IPS DF 19.7 (cell line): ENCODE measurements around the gene ATP6V0C.

ENCODE experiments used
- DNase-seq: peaks from one replicate; pipeline ENCODE4 v3.0.0-alpha.2; 2013; ENCODE audit warnings: low read depth, low spot score

Gene ATP6V0C

DNA sequence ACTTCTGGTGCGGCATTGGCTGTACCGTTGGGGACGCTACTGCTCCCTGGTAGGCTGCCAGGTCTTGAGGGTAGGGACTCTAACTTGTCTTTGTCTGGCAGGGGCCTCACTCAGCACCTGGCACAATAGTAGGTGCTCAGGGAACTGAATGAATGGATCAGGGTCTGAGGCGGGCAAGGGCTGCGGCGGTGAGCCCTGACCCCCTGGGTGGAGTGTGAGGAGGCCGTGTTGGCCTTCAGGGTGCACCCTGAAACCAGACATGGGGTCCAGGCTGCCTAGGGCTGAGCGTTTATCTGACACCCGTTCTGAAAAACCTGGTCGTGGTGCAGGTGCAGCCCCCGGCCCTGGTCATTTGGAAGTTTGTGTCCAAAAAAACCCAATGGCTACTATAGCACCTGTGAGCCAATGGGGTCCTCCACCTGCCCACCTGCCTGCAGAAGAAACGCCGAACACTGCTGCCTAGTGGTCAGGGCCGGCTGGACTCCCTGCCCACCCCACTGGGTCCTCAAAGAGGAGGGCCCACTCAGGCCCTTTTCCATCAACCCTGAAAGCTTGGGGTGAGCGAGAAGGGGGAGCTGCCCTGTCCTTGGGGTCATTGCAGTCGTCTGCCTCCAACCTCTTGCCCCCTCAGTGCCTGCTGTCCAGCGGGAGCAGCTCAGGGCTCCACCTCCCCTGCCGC is 4.9 kb upstream of the ATP6V0C start:
- no peak for DNase-seq

DNA sequence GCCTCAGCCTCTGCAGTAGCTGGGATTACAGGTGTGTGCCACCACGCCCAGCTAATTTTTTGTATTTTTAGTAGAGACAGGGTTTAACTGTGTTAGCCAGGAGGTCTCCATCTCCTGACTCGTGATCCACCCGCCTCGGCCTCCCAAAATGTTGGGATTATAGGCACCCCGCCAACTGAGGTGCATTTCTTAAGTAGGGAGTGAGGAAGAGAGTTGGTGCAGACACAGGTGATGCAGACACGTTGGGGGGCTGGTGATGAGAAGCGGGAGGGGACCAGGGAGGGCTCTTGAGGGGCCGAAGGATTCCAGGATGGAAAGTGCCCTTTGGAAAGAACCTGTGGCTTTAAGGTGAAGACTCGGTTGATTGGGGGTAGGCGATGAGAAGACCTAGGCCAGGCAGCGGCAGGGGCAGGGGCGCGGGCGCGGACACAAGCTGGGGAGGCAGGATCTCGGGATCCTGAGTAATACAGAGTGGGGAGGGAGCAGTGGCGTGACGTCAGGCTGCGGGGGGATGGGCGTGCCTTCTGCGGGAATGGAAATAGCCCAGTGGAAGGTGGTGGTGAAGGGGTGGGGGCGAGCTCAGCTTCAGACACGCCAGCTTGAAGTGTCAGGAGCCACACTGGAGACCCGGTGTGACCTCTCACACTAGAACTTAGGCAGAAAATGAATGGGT is 2.5 kb upstream of the ATP6V0C start:
- DNase-seq: no peak

DNA sequence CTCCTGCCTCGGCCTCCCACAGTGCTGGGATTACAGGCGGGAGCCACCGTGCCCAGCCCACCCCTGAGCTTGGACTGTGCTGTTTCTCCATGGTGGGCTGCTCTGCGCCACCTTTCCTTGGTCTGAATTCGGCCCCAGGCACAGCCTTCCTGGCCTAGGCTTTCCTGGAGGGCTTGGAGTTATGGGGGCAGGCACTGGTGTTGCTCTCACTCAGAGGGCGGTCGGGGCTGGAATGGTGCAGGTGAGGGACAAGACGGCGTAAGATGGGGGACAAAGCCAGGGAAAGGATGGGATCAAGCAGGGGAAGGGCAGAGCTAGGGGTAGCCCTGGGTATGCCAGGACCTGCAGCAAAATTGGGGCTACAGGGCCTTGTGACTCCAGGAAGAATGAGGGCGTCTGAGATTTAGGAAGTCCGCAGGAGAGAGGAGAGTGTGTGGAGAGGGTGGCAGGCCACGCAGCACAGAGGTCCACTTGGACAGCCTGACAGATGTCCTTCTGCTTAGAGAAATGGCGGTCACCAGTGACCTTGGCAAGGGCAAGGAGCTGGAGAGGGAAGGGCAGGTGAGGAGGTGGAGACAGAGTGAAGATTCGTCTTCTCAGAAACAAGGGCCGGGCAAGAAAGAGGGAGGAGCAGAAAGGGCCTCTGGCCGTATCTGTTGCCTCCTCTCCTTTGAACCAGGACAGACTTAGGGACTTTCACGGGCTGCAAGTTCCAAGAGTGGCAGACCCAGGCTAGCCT is 1.6 kb upstream of the ATP6V0C start:
- DNase-seq: no peak

DNA sequence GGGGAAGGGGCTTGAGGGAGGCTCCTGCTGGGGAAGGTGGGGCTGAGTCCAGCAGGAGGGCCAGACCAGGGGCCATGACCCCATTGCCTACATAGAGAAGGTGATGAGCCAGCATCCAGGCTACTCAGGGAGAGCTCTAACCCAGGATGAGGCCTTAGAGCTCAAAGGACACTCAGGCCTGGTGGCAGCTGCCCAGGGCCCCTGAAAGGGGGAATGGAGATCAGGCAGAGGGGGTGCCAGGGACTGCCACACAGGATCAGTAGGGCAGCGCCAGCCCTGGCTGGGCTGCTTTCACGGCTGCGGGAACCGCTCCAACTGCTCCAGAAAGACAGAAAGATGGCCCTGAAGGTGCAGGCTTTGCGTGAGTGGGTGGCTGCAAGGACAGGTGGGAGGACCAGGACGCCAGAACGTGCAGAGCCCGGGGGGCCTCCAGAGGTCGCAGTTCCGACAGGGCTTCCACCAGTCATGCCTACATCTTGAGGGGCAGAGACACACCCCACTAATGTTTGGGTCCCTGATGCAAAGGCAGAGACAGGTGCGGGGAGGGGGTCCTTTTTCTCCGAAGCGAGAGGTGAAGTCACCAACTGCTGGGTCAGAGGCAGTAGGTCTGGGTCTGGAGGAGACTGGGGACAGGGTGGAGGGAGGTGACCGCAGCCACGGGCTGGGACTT is 882 bp upstream of the ATP6V0C start:
- DNase-seq: no peak

DNA sequence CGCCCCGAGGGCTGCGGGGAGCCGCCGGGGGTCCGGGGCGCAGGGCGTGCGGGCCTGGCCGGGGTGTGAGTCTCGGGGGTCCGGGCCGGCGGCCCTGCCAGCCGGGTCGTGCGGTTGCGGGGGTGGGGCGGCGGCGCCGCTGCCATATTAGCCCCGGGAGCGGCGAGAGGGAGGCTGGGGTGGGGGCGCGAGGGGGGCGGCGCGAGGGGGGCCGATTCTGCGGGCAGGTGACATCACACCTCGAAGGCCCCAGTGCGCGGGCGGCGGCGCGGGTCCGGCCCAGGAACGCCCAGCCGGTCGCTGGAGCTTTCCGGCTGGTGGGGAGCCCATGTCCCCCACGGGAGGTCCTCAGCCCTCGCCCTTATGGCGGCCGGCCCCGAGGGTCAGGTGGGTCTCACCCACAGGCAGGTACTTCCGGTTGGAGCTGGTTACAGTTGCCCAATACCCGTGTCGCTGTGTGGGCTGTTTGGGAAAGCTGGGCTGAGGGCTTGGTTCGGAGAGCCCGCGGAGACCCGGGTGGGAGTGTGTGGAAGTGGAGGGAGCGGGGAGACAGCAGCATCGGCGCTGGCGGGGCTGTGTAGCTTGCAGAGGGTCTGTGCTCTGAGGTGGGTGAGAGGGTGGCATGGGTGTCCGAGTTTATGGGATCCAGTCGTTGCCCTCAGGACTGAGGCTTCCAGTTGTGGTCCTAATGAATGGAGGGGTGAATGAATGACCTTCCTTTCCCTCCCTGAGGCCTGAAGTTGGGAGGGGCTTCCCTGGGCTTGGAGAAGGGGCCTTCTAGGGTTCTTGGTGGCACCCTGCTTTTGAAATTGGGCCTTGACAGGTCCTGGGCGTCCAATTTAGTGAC is 804 bp downstream of the ATP6V0C start:
- DNase-seq: no peak

DNA sequence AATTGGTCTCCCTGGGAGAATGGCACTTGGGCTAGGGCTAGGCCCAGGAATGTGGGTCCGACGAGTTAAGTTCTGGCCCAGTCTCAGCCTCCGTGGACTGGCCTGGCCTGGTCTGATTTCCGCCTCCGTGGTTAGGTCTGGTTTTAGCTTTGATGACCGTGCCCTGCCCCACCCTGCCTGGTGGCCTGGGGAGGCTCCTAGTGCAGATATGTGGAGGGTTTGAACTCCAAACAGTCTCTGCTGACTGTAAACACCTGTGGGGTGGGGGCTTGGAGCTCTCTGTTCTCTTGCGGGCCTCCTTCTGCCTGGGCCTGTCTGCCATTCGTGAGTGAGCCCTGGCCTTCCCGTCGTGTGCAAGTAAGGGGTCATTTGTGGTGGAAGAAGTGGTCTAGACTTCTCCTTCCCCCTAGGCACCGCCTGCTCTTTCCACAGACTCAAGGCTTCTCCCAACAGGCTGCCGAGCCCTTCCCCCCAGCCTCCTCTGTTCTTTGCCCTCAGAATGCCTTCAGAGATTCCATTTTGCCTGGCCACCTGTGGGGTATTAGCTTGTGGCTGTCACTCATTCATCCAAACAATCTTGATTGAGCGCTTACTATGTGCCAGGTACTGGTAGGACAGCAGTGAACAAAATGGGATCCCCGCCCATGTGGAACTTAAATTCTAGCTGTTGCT is 1.6 kb downstream of the ATP6V0C start:
- DNase-seq: no peak

DNA sequence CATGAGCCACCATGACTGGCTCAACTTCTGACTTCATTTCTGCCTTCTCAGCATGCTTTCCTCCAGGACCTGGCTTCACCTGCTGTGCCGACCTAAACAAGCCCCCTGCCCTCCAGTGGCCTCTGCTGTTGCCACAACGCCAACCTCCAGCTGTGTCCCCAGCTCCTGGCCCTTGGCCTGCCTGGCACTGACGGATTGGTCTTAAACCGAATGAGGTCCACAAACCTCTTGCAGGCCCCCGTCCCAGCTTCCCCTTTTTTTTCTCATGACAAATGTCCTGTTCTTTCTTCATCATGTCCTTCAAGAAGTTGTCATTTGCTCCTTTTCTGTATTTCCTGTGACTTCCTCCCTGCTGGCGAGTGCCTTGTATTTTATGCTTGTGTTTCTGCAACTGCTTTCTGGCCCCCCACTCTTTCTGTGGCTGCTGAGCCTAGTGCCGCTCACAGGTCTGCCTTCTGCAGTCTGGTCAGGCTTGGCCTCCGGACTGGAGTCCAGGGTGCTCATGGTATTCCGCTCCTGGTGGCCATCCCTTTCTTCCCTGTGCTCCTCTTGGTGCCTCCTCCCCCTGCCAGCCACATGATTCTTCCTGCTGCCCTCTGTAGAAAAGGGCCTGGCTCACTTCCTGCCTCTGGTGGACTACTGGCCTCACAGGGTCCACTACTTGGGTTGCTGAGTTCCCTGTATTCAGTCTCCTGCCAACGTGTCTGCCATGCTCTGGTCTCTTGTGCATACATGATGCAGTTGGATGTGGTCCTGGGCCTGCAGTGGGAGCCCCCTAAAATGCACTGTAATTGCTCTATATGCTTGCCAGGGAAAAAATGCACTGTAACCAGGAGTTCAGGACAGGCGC is 2.9 kb downstream of the ATP6V0C start:
- DNase-seq: no peak

DNA sequence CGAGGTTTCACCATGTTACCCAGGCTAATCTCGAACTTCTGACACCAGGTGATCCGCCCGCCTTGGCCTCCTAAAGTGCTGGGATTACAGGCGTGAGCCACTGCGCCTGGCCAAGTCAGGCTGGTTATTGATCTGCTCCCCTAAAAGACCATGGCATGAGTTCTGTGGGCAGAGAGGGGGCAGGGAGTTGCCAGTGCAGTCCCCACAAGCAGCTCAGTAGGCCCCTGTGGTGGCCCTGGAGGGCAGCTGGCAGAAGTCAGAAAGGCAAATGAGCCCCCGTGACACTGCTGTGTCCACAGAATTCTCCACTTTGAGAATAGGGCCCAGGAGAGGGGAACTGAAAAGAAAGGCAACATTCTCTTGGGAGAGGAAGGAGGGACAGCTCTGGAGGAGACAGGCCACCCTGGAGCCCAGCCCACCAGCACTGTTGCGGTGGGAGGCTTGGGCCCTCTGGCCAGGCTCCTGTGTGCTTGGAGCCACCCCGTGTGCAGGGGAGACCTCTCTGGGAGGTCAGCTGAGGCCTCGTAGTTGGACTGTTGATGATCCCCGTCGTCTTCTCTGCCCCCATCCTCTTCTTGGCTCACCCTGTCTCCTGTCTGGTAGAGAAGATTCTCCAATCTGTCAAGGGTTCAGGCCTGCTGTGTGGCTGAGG is 4.3 kb downstream of the ATP6V0C start:
- no peak for DNase-seq

DNA sequence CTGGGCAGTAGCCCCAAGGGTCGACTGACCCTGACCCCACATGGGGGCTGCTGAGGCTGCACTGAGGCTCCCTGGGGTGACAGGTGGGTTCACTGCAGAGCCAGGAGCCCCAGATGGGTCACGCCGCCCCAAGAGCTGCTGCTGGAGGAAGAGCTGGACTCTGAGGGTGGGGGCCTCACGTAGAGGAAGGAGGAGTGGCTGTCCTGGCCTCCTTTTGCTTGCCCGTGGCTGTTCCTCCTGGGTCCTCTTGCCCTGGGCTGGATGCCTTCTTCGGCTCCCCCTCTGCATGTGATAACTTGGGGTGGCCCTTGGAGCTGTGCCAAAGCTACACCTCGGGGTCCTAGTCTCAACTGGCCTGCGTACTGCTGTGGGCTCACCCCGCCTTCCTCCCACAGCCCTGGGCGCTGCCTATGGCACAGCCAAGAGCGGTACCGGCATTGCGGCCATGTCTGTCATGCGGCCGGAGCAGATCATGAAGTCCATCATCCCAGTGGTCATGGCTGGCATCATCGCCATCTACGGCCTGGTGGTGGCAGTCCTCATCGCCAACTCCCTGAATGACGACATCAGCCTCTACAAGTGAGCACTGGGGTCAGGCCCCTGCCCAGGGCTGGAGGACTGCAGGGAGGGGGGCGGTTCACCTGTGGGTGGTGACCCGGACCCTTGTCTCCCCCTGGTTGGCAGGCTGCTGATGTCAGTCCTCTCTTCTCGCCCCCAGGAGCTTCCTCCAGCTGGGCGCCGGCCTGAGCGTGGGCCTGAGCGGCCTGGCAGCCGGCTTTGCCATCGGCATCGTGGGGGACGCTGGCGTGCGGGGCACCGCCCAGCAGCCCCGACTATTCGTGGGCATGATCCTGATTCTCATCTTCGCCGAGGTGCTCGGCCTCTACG is 5.3 kb downstream of the ATP6V0C start:
- no peak for DNase-seq

DNA sequence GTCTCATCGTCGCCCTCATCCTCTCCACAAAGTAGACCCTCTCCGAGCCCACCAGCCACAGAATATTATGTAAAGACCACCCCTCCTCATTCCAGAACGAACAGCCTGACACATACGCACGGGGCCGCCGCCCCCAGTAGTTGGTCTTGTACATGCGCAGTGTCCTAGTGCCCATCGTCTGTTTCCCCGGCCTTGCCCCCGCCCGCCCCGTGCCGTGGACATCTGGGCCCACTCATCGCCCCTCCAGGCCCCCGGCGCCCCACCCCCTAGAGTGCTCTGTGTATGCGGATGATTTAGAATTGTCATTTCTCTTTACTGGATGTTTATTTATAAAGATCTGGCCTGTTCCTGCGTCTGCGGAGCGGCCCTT is 5.9 kb downstream of the ATP6V0C start:
- no peak for DNase-seq

DNA sequence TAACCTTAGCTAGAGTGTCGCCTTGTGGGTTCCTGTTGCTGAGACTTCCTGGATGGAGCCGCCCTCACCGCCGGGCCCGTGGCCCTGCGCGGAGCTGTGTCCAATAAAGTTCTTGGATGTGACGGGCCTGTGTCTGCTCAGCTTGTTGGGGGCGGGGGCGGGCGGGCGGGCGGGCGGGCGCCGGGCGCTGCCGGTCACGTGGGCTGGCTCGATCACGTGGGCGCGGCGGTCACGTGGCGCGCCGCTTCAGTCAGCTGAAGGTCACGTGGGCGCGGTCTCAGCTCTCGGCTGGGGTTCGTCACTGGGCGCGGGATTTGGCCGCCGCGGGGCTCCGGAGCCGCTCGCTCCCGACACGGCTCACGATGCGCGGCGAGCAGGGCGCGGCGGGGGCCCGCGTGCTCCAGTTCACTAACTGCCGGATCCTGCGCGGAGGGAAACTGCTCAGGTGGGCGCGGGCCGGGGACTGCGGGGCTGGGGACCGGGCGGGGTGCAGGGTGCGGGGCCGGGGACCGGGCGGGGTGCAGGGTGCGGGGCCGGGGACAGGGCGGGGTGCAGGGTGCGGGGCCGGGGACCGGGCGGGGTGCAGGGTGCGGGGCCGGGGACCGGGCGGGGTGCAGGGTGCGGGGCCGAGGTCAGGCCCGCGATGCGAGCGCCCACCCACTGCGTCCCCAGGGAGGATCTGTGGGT is 6.5 kb downstream of the ATP6V0C start, which contains the start of gene AMDHD2:
AMDHD2 (plus strand) TSS at position 275 of the 687 bp plus-strand sequence; CDS start at position 363, 88 bp downstream.
- no peak for DNase-seq

DNA sequence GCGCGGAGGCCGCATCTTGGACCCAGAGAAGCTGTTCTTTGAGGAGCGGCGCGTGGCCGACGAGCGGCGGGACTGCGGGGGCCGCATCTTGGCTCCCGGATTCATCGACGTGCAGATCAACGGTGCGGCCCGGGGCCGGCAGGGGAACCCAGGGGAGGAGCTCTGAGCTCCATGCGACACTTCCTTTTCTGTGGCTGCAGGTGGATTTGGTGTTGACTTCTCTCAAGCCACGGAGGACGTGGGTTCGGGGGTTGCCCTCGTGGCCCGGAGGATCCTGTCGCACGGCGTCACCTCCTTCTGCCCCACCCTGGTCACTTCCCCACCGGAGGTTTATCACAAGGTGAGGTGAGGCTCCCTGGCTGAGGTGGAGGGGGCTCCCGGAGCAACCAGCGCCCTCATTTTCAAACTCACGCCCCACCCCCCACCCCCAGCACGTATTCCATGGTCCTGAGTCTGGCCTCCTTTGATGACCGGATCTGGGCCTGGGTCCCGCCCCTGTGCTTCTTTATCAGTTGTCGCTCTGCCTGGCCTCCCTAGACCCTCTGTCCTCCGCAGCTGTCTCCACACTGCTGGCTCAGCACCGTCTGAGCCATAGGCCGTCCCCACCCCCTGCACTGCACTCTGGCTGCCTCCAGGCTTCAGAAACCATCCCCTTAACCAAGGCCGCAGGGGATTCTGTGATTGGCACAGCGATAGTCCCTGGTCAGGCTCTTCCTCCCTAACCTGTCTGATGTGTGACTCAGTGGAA is 7.2 kb downstream of the ATP6V0C start:
- no peak for DNase-seq

DNA sequence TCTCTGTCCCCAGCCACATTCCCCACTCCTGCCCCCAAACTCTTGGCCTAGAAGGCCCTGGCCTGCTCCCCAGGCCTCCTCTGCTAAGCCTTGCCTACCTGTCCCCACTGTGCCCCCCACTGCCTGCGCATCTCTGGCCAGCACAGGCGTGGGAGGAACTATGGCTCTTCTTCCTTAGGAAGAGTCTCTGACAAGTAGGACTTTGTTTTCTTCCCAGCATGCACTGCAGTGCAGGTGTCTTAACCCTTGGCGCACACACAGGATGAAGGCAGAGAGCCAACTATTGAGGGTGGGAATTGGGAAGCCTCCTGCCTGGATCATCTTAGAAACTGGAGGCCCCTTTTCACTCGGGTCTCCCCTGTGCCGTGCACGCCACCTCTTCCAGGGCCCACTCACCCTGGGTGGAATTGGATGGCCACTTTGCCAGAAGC is 10.1 kb downstream of the ATP6V0C start:
- DNase-seq: no peak

DNA sequence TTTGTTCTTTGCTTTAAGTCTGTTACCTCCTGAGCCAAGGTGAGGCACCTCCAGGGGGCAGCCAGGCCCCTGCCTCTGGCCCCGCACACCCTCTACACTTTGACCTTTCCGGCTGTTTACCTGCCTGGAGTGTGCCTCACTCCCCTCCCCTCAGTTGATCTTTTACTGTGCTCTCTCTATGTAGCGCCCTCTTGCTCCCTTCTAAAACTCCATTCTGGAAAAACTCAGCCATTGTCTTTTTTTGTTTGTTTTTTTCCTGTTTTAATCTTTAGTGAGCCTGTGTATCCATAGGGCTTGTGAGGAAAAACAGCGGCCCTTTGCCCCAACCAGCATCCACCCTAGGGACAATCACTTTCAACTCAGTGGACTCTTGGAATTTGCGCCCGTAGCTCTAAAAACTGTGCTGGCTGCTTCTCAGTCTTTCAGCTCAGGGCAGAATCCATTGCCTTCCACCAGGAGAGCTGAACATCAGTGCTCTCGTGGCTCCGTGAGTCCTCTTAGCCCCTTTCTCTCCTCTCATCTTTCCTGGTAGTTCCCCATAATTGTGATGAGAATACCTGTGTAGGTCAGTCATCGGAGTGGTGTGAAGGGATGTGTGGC is 10.7 kb downstream of the ATP6V0C start:
- DNase-seq: no peak

DNA sequence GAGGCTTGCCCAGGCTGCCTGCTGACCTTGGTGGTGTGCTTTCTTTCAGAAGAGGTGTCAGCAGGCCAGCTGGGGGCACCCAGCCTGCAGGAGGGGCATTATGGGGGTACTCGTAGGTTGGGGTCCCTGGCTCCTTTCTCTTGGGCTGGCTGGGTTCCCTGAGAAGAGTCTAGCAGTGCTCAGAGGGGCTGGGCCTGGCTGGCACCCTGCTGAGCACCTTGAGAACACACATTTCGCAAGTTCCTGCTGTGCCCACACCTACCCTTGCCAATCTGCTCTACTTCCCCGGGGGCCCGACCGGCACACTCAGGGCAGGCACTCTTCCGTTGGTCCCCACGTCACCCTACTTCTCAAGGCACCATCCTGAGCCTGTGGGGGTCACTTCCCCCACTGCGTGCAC is 12.4 kb downstream of the ATP6V0C start:
- DNase-seq: no peak

DNA sequence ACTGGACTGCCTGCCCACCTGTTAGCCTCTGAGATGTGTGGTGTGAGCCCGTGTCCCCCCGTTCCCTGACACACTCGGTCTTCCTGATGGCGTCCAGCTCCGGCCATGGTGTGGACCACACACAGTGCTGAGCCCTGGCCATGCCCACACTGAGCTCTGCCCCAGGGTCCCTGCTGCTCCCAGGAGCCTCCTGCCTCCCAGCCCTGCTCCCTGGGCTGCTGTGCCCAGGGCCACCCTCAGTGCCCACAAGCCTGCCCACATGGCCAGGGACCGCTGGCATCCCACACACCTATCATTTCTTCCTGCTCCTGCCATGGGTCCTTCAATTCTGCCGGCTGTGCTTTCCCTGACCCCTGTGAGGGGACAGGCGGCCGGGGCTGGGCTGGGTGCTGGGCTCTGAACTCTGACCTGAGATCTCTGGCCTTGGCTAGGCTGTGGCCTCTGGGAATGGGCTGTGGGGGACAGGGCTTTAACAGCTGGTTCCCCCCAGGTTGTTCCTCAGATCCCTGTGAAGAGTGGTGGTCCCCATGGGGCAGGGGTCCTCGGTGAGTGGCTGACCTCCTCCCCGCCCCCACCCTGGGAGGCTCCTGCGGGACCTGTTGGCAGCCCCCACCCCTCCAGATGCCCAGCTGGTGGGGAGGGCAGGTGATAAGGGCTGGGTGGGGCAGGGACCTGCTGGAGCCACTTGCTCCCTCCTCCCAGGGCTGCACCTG is 13.5 kb downstream of the ATP6V0C start:
- no peak for DNase-seq
